WTC11 (cell line): Measurements from ENCODE around the gene NEURL1B. TPM values are rescaled to one million over a fixed set of nuclear protein-coding genes. Genes with fewer than 3 reads are reported as not detected.

ENCODE experiments used
- ATAC-seq: fragments of 200-7000 bp; cut with Tn5 transposase; 2 replicates; pipeline ENCODE4 v1.10.0; 2021; ENCODE audit warnings: mild to moderate bottlenecking, moderate library complexity
- CTCF ChIA-PET: fragments of 300-600 bp; sonication (Branson Sonifier 250); formaldehyde crosslinking; loops from one replicate; lab custom pipeline; 2021; ENCODE audit warnings: antibody characterized with exemption; lab: Charles Lee
- POLR2A ChIA-PET: fragments of 350-600 bp; sonication (Branson Sonifier 250); formaldehyde crosslinking; loops from one replicate; lab custom pipeline; 2021; ENCODE audit warnings: antibody characterized with exemption; lab: Charles Lee
- DNase-seq: peaks from one replicate; pipeline ENCODE4 v3.0.0; 2021; ENCODE audit warnings: low spot score
- H3K27ac Mint-ChIP-seq: 2 replicates; pipeline ENCODE4 v1.8.0; 2021; ENCODE audit warnings: mixed read lengths
- H3K27me3 Mint-ChIP-seq: 2 replicates; pipeline ENCODE4 v1.8.0; 2021; ENCODE audit warnings: low read depth, mild to moderate bottlenecking, moderate library complexity, mixed read lengths
- H3K36me3 Mint-ChIP-seq: 2 replicates; pipeline ENCODE4 v1.8.0; 2021; ENCODE audit warnings: mixed read lengths
- H3K4me1 Mint-ChIP-seq: 2 replicates; pipeline ENCODE4 v1.8.0; 2022; ENCODE audit warnings: mixed read lengths
- H3K4me3 Mint-ChIP-seq: 2 replicates; pipeline ENCODE4 v1.8.0; 2021; ENCODE audit warnings: mild to moderate bottlenecking, moderate library complexity, mixed read lengths
- H3K9me3 Mint-ChIP-seq: 2 replicates; pipeline ENCODE4 v1.8.0; 2021; ENCODE audit warnings: mixed read lengths
- ATF1 ChIP-seq: sonication (generic); formaldehyde crosslinking; IDR thresholded peaks from 2 replicates; pipeline ENCODE4 v1.8.1; 2023; ENCODE audit warnings: mild to moderate bottlenecking, moderate library complexity, missing genetic modification reagents
- HMGA2 ChIP-seq: fragments of 250-450 bp; sonication (Bioruptor Pico); IDR thresholded peaks from 2 replicates; pipeline ENCODE4 v1.4.0; 2021; ENCODE audit warnings: mild to moderate bottlenecking, moderate library complexity
- RELA ChIP-seq: sonication (generic); formaldehyde crosslinking; IDR thresholded peaks from 2 replicates; pipeline ENCODE4 v1.8.1; 2022; ENCODE audit warnings: missing genetic modification reagents, mild to moderate bottlenecking, borderline replicate concordance
- SP1 ChIP-seq: sonication (generic); formaldehyde crosslinking; conservative IDR thresholded peaks from 2 replicates; pipeline ENCODE4 v1.8.1; 2022; ENCODE audit warnings: missing genetic modification reagents
- ZNF416 ChIP-seq: fragments of 250-450 bp; sonication (Bioruptor Pico); IDR thresholded peaks from 2 replicates; pipeline ENCODE4 v1.9.0; 2021; ENCODE audit warnings: mild to moderate bottlenecking, inconsistent platforms
- total RNA-seq: library from RNA; stranded (reverse); gene quantifications from 3 replicates; pipeline ENCODE4 v1.2.3, GENCODE V29; 2021
- TF ChIP-seq, protein P1 (sequence below): fragments of 250-450 bp; sonication (Bioruptor Pico); conservative IDR thresholded peaks from 2 replicates; pipeline ENCODE4 v1.9.0; 2021; ENCODE audit warnings: mild to moderate bottlenecking
- TF ChIP-seq, protein P2 (sequence below): sonication (generic); formaldehyde crosslinking; IDR thresholded peaks from 2 replicates; pipeline ENCODE4 v1.8.0; 2022; ENCODE audit warnings: missing genetic modification reagents
- TF ChIP-seq, protein P3 (sequence below): fragments of 250-450 bp; sonication (Bioruptor Pico); IDR thresholded peaks from 2 replicates; pipeline ENCODE4 v1.9.0; 2021; ENCODE audit warnings: mild to moderate bottlenecking
- TF ChIP-seq, protein P4 (sequence below): fragments of 250-450 bp; sonication (Bioruptor Pico); IDR thresholded peaks from 2 replicates; pipeline ENCODE4 v1.9.0; 2021; ENCODE audit warnings: mild to moderate bottlenecking
- TF ChIP-seq, protein P5 (sequence below): sonication (generic); formaldehyde crosslinking; IDR thresholded peaks from 2 replicates; pipeline ENCODE4 v1.8.1; 2022; ENCODE audit warnings: missing genetic modification reagents, borderline replicate concordance

NEURL1B gene
- total RNA-seq, 1 experiment from 2014 or later = 9.8 TPM

DNA sequence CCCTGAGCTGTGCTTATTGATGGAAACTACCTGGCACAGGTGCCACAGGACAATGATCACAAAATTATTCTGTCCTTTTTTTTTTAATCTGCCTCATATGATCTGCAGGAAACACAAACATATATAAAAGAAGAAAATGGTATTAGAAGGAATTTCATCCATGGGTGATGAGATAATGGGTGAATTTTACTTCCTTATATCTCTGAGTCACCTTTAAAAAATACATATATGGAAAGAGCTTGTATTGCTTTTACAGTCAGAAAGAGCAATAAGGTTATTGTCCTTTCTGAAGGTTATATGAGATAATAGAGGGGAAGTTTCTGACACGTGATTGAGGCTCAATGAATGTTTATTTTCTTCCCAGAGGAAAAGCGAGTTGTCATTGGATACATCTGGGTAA lies 31.6 kb downstream of the NEURL1B start:
- Mint-ChIP-seq H3K27ac (no peak overlapping the region), H3K36me3 (no peaks in the 10 kb centered on the region), H3K27me3 (no peaks in the 10 kb centered on the region), H3K9me3 (no peaks in the 10 kb centered on the region), H3K4me3 (no peak overlapping the region), H3K4me1 (0 out of 2 replicates have a peak, but pooled peaks cover 4% of the 10 kb centered on the region)
- TF ChIP-seq, protein P1, sequence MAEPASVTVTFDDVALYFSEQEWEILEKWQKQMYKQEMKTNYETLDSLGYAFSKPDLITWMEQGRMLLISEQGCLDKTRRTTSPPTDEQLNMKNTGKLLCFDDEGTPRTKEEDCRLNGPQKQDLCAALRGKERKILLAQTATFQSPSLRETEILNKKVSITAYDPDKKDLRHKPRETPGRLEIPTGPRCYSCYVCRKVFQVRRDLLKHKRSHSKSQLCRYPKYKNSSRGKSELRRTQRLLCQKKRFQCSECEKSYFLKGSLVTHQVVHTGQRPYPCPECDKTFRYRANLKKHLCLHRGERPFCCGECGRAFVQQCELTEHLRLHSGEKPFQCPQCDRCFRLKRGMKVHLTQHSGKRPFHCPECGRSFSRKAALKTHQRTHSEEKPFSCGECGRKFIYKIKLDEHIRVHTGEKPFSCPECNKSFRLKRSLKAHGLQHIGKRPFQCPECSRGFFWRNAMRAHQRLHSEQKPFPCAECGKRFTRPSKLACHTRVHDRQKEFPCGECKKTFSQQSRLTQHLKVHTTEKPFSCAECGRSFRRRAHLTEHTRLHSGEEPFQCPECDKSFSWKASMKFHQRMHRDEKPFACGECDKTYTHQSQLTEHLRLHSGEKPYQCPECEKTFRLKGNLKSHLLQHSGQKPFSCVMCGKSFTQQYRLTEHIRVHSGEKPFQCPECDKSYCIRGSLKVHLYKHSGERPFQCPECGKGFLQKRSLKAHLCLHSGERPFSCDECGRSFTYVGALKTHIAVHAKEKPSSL (CRISPR knock-in tag) = no peak
- TF ChIP-seq, protein P2, sequence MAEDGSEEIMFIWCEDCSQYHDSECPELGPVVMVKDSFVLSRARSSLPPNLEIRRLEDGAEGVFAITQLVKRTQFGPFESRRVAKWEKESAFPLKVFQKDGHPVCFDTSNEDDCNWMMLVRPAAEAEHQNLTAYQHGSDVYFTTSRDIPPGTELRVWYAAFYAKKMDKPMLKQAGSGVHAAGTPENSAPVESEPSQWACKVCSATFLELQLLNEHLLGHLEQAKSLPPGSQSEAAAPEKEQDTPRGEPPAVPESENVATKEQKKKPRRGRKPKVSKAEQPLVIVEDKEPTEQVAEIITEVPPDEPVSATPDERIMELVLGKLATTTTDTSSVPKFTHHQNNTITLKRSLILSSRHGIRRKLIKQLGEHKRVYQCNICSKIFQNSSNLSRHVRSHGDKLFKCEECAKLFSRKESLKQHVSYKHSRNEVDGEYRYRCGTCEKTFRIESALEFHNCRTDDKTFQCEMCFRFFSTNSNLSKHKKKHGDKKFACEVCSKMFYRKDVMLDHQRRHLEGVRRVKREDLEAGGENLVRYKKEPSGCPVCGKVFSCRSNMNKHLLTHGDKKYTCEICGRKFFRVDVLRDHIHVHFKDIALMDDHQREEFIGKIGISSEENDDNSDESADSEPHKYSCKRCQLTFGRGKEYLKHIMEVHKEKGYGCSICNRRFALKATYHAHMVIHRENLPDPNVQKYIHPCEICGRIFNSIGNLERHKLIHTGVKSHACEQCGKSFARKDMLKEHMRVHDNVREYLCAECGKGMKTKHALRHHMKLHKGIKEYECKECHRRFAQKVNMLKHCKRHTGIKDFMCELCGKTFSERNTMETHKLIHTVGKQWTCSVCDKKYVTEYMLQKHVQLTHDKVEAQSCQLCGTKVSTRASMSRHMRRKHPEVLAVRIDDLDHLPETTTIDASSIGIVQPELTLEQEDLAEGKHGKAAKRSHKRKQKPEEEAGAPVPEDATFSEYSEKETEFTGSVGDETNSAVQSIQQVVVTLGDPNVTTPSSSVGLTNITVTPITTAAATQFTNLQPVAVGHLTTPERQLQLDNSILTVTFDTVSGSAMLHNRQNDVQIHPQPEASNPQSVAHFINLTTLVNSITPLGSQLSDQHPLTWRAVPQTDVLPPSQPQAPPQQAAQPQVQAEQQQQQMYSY (CRISPR knock-in tag) = no peak
- TF ChIP-seq, protein P3, sequence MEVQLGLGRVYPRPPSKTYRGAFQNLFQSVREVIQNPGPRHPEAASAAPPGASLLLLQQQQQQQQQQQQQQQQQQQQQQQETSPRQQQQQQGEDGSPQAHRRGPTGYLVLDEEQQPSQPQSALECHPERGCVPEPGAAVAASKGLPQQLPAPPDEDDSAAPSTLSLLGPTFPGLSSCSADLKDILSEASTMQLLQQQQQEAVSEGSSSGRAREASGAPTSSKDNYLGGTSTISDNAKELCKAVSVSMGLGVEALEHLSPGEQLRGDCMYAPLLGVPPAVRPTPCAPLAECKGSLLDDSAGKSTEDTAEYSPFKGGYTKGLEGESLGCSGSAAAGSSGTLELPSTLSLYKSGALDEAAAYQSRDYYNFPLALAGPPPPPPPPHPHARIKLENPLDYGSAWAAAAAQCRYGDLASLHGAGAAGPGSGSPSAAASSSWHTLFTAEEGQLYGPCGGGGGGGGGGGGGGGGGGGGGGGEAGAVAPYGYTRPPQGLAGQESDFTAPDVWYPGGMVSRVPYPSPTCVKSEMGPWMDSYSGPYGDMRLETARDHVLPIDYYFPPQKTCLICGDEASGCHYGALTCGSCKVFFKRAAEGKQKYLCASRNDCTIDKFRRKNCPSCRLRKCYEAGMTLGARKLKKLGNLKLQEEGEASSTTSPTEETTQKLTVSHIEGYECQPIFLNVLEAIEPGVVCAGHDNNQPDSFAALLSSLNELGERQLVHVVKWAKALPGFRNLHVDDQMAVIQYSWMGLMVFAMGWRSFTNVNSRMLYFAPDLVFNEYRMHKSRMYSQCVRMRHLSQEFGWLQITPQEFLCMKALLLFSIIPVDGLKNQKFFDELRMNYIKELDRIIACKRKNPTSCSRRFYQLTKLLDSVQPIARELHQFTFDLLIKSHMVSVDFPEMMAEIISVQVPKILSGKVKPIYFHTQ (CRISPR knock-in tag) = no peak
- TF ChIP-seq RELA = no peak
- TF ChIP-seq, protein P4, sequence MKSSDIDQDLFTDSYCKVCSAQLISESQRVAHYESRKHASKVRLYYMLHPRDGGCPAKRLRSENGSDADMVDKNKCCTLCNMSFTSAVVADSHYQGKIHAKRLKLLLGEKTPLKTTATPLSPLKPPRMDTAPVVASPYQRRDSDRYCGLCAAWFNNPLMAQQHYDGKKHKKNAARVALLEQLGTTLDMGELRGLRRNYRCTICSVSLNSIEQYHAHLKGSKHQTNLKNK (CRISPR knock-in tag) = no peak
- ATAC-seq (no peak), DNase-seq (no peak)
- ChIA-PET CTCF (interaction anchor here (0.6 to 1.1 kb wide), 4 partner anchors 14 to 193 kb away, joined by 3 to 6 read pairs (median 3); no protein-coding TSS in a partner anchor), POLR2A (no interaction called here)

DNA sequence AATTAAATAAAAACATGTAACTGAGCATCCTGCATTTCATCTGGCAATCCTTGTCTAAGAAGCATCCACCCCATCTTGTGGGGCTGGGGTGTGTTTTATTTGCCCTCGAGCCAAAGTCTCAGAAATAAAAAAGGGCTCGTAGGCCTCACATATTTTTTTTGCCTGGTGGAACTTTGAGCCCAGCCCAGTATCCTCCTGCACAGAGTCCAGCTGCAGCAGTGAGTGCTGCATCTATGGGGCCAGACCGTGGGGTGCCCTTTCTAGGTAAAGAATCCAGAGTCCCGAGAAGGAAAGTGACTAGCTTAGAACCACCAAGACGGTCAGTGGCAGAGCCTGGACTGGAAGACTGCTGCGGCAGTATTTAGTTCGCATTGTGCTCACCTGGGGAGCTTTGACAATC lies 33.1 kb downstream of the NEURL1B start:
- CTCF ChIA-PET = interaction anchor here (0.6 to 1.9 kb wide), 3 partner anchors 8 to 212 kb away, joined by 4 to 6 read pairs (median 5); no protein-coding TSS in a partner anchor
- Mint-ChIP-seq H3K27ac (no peak overlapping the region), H3K4me3 (no peak overlapping the region), H3K4me1 (peaks cover 9% of the 10 kb centered on the region), H3K27me3 (no peaks in the 10 kb centered on the region), H3K36me3 (no peaks in the 10 kb centered on the region), H3K9me3 (no peaks in the 10 kb centered on the region)
- ATAC-seq (no peak), DNase-seq (no peak)
- POLR2A ChIA-PET = interaction anchor here (0.7 kb wide), 1 partner anchor 18 kb away, joined by 3 read pairs; no protein-coding TSS in a partner anchor
- TF ChIP-seq ZNF416 (CRISPR knock-in tag) (no peak), SP1 (no peak), HMGA2 (CRISPR knock-in tag) (no peak), ATF1 (CRISPR knock-in tag) (no peak)
- TF ChIP-seq, protein P5, sequence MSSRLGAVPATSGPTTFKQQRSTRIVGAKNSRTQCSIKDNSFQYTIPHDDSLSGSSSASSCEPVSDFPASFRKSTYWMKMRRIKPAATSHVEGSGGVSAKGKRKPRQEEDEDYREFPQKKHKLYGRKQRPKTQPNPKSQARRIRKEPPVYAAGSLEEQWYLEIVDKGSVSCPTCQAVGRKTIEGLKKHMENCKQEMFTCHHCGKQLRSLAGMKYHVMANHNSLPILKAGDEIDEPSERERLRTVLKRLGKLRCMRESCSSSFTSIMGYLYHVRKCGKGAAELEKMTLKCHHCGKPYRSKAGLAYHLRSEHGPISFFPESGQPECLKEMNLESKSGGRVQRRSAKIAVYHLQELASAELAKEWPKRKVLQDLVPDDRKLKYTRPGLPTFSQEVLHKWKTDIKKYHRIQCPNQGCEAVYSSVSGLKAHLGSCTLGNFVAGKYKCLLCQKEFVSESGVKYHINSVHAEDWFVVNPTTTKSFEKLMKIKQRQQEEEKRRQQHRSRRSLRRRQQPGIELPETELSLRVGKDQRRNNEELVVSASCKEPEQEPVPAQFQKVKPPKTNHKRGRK (CRISPR knock-in tag) = no peak
